Stimulated activated CD8-positive, alpha-beta memory T cell treated with anti-CD3 and anti-CD28 coated beads, Interleukin-12 subunit alpha, Interleukin-12 subunit beta, amount 100 ng/mL, for 1 hour (primary cell): ENCODE measurements around the gene MOK.

ENCODE experiments used
- DNase-seq: peaks from one replicate; pipeline ENCODE4 v3.0.0-alpha.2; 2020; ENCODE audit warnings: low read depth

Gene MOK

GRCh38 chr14:102203382-102203781, 101.6 kb downstream of the MOK start:
- no peak for DNase-seq

DNA sequence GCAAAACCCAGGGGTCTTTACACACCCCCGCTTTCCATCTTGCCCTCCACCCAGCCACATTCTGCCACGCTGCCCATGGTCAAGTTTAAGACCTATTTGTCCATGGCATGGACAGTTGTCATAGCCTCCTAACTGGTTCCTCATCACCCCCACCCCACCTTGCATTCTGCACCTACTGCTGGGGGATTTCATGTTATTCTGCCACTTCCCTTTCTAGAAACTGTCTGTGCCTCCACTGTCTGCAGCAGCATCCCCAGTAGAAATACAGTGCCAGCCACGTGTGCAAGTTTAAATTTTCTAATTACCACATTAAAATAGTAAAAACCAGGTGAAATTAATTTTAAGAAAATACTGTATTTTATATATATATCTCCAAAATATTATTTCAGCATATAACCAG, 102.0 kb downstream of the MOK start:
- no peak for DNase-seq

GRCh38 chr14:102201776-102202175, 103.2 kb downstream of the MOK start:
- no peak for DNase-seq

GRCh38 chr14:102201353-102201738, 103.6 kb downstream of the MOK start:
- DNase-seq, result no peak

DNA sequence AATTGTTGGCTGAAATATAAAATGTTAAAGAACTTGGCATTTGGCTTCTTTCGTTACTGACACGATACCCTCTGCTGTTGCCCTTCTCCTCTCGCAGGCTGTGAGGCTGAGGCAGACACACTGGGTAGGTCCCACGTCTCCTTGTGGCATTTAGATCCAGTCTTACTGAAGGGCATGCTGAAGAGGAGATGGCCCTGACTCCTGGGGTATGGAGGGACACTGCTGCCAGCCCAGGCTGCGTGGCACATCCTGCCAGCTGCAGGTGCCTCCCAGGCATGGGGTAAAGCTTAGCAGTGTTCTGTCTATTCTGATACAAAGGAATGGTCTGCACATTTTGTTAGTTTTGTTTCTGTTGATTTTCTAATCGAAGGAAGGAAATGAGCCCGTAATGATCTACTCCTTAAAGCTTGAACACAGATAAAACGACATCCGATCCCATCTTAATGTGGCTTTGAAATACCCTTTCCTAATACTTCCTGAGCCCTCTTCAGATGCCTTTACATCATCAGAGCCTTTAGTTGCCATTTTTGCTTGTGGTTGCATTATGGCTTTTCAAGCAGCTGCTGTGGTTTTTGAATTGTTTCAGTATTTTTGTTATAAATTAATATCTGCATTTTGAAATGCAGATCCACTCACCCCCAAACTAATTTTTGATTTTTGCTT, 104.1 kb downstream of the MOK start:
- DNase-seq, result no peak

- no peak for DNase-seq
These were observed 107.6 kb downstream of the MOK start for GRCh38 chr14:102197317-102197853.

GRCh38 chr14:102196902-102197230, 108.1 kb downstream of the MOK start:
- no peak for DNase-seq

DNA sequence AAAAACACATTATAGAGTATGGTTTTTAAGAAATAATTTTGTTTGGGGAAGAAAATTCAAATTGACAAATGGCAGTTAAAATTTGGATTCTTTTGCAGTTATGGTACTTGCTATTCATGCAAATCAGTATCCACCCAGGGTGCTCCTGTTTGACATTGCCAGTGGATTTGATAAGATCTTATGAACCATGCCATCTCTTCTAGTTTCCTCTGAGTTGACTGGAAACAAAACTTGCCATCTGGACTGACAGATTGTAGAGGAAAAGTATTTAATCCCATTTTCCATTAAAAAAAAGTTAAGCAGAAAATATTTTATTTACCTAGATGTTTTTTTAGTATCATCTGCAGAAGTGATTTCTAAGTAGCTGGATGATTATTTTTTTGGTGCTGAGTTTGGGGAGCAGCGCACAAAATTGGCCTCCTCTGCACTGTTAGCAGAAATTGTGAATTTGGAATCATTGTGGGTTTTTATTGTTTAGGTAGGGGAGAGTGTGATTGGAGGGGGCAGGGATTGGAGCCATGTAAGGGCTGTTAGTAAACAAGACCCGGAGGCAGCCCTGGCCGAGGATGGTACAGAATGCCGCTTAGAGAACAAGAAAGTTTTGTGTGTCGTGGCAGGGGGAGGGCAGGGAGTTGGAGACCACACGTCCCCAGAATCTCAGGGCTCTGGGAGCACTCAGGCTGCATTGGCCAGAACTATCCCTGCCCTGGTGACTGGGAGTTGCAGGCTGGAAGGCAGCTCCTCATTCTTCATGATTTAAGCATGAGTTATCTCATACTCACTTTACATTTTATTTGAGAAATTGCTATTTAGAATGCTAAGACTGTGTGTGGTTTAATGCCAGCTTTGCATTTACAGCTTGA, 108.7 kb downstream of the MOK start:
- DNase-seq, result no peak

GRCh38 chr14:102195446-102195845, 109.5 kb downstream of the MOK start:
- DNase-seq, result no peak

- DNase-seq, result no peak
These were observed 110.1 kb downstream of the MOK start for GRCh38 chr14:102194856-102195255.

DNA sequence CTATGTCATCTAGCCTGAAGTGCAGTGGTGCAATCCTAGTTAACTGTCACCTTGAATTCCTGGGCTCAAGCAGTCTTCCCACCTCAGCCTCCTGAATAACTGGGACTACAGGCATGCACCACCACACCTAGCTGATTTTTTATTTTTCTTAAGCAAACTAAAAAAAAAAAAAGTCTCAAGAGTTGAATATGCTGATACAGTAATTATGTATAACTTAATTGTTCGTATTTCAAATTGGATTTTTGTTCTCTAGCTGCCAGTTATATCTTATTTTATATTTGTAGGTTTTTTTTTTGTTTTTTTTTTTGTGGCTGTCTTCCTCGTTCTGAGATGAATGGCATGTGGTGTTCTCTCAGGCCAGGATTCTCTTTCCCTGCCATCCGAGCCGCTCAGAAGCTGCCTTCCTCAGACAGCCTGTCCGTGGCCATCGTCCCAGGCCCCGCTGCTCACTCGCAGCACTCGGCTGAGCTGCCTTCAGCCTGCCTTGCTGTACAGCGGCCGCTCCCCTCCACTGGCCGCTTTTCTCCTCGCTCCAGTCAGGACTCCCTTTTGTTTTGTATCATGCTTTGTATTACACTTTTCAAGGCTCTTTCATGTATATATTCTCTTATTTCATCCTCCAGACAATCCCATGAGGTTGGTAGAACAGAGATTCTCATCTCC, 112.0 kb downstream of the MOK start:
- no peak for DNase-seq

DNA sequence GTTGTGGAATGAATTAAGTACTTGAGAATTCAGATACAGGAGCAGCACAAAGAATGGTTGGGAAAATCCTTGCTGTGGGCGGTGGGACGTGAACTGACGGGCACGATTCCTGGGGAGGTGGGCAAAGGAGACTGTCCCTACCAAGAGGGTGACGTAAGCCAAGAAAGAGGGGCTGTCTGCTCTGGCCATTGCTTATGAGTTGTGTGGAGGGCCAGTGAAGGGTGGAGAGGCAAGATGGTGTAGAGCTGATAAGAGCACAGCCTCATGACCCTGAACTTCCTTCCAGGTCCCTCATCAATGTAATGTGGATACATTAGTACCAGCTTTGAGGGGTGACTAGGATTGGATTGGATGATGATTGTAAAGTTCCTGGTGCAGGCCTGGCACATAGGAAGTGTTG, 115.1 kb downstream of the MOK start:
- DNase-seq, result no peak

DNA sequence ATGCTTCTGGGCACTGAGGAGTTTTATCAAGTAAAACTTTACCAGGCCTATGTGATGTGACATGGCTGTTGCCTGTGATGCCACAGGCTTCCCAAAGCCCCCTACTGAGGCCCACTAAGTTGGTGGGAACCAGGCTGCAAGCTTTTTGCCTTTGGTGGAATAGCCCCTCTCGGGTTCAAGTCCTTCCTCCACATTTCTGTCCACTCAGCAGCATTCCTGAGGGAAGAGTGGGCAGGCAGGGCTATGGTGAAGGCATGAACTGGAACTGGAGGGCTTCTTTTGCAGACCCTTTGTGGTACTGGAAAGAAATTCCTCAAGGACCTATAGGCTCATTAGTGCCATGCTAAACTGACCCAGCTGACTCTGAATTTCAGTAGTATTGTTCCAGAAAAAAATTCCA, 116.8 kb downstream of the MOK start:
- DNase-seq, result no peak

DNA sequence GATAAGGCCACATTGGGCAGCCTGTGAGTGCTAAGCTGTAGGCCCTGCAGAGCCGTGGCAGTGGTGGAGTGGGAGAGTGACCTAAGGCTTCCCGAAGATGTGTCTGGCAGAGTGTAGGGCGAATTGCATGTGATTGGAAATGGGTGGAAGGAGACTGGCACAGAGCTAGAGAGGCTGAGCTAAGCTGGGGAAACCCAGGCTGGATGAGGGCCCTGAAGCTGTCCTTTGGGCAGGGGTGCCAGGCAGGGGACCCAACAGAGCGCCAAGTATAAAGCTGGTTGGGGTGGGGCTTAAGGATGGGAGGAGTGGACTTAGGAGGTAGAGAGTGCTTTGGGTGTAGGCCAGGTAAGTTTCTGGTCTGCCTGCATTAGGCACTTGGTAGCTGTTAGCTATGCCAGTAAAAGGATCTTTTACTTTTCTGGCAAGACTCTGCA, 117.4 kb downstream of the MOK start:
- no peak for DNase-seq

DNA sequence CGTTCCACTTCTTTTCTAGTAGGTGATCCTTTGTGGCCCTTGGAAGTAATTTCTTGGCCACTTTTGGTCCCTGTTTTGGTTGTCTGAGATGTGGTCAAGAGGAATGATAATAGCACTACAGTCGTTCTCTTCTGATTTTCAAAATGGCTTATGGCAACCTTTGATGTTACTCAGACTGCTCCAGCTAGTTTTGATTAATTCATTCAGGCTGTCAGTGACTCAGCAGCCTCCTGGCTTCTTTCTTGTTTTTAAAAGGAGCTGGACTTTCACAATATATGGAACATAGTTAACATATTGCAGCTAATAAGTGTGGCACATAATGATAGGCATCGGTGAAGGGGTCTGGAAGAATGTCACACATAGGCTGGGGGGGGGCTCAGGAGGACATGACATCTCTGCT, 117.9 kb downstream of the MOK start:
- no peak for DNase-seq

GRCh38 chr14:102185360-102185759, 119.6 kb downstream of the MOK start:
- DNase-seq, result no peak

- DNase-seq, result no peak
These were observed 120.5 kb downstream of the MOK start for GRCh38 chr14:102184316-102185035.

DNA sequence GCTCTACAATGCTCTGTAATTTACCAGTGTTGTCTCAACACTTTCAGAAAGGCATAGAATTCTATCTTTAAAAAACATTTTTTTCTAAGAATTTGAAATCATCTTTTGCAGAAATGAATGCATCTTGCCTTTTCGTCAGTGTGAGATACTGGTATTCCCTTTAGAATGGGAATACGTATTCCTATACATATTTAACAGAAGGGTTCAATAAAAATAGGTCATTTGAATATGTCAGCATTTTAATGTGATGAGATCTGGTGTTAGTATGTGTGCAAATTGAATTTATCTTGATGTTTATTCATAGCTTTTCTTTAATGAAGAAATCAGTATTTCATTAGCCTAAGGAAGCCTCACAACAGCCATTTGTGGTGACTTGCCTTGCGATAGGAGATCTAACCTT, 121.1 kb downstream of the MOK start:
- no peak for DNase-seq

- DNase-seq, result no peak
These were observed 121.9 kb downstream of the MOK start for GRCh38 chr14:102182936-102183619.

- DNase-seq, result no peak
These were observed 122.8 kb downstream of the MOK start for GRCh38 chr14:102182190-102182589.

- no peak for DNase-seq
These were observed 123.8 kb downstream of the MOK start for GRCh38 chr14:102181187-102181586.
